ENCODE results near the gene IKBKE.

IKBKE gene

DNA sequence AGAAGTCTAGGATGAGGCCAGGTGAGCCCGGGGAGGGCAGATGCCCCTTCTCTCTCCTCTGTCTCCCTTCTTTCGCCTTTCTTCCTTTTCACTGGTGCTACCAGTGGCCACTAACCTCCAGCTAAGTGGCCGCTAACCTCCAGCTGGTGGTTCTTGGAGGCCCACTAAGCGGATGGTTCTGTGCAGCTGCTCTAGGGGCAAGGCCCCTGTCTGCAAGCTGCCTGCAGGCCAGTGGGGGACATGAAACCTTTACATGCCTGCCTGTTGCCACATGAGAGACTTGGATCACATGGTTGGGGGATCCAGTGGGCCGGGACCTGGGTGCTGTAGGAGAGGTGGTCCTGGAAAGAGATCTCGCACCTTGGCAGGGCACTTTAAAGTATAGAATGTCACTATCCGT, 17.7 kb downstream of the IKBKE start:
- Histone ChIP-seq H3K4me3 (ENCODE audit: low read depth, low read length) (no peak overlapping the region), H3K36me3 (ENCODE audit: control insufficient read depth in 2 of 2, insufficient read depth in 1 of 2, low read length in 2 of 2) (peaks cover 0 to 13% of the 10 kb centered on the region in 2 experiments; a peak in 1 of 3 replicates), H3K4me1 (ENCODE audit: control insufficient read depth, insufficient read depth, low read length) (no peaks in the 10 kb centered on the region), H3K27ac (ENCODE audit: extremely low read depth, low read depth, low read length) (no peak overlapping the region), H3K9me3 (ENCODE audit: control insufficient read depth, insufficient read depth, low read depth, low read length) (no peaks in the 10 kb centered on the region)
- ChIA-PET POLR2A (no interaction called here), CTCF (interaction anchor here (0.8 to 6.8 kb wide), 4 partner anchors 9 to 494 kb away, joined by 3 to 115 read pairs (median 20); no protein-coding TSS in a partner anchor)
- no peak for TF ChIP-seq HOXA7 (CRISPR knock-in tag; IDR thresholded peaks at IDR 0.05; ENCODE audit: borderline replicate concordance)
- TF ChIP-seq ZNF394 (tag by site-specific recombination; IDR thresholded peaks at IDR 0.05; ENCODE audit: borderline replicate concordance) = no peak
- TF ChIP-seq SETDB1 (IDR thresholded peaks at IDR 0.05; ENCODE audit: insufficient read length, low read length) = no peak
- no peak for TF ChIP-seq ZNF274 (IDR thresholded peaks at IDR 0.05; ENCODE audit: low read length)
- no peak for TF ChIP-seq ZNF274 (tag by site-specific recombination; IDR thresholded peaks at IDR 0.05; ENCODE audit: borderline replicate concordance)
- TF ChIP-seq IKZF3 (tag by site-specific recombination; IDR thresholded peaks at IDR 0.05) = no peak
- no peak for TF ChIP-seq ZNF747 (tag by site-specific recombination; IDR thresholded peaks at IDR 0.05)
- TF ChIP-seq, protein P1, sequence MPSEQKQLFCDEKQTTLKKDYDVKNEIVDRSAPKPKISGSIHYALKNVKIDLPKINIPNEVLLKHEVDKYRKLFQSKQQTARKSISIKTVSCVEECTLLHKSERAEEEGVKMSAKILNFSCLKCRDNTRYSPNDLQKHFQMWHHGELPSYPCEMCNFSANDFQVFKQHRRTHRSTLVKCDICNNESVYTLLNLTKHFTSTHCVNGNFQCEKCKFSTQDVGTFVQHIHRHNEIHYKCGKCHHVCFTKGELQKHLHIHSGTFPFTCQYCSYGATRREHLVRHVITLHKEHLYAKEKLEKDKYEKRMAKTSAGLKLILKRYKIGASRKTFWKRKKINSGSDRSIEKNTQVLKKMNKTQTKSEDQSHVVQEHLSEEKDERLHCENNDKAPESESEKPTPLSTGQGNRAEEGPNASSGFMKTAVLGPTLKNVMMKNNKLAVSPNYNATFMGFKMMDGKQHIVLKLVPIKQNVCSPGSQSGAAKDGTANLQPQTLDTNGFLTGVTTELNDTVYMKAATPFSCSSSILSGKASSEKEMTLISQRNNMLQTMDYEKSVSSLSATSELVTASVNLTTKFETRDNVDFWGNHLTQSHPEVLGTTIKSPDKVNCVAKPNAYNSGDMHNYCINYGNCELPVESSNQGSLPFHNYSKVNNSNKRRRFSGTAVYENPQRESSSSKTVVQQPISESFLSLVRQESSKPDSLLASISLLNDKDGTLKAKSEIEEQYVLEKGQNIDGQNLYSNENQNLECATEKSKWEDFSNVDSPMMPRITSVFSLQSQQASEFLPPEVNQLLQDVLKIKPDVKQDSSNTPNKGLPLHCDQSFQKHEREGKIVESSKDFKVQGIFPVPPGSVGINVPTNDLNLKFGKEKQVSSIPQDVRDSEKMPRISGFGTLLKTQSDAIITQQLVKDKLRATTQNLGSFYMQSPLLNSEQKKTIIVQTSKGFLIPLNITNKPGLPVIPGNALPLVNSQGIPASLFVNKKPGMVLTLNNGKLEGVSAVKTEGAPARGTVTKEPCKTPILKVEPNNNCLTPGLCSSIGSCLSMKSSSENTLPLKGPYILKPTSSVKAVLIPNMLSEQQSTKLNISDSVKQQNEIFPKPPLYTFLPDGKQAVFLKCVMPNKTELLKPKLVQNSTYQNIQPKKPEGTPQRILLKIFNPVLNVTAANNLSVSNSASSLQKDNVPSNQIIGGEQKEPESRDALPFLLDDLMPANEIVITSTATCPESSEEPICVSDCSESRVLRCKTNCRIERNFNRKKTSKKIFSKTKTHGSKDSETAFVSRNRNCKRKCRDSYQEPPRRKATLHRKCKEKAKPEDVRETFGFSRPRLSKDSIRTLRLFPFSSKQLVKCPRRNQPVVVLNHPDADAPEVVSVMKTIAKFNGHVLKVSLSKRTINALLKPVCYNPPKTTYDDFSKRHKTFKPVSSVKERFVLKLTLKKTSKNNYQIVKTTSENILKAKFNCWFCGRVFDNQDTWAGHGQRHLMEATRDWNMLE (tag by site-specific recombination; conservative IDR thresholded peaks at IDR 0.05; ENCODE audit: low read depth) = no peak
- no peak for TF ChIP-seq GFI1B (tag by site-specific recombination; IDR thresholded peaks at IDR 0.05)
- TF ChIP-seq, protein P2, sequence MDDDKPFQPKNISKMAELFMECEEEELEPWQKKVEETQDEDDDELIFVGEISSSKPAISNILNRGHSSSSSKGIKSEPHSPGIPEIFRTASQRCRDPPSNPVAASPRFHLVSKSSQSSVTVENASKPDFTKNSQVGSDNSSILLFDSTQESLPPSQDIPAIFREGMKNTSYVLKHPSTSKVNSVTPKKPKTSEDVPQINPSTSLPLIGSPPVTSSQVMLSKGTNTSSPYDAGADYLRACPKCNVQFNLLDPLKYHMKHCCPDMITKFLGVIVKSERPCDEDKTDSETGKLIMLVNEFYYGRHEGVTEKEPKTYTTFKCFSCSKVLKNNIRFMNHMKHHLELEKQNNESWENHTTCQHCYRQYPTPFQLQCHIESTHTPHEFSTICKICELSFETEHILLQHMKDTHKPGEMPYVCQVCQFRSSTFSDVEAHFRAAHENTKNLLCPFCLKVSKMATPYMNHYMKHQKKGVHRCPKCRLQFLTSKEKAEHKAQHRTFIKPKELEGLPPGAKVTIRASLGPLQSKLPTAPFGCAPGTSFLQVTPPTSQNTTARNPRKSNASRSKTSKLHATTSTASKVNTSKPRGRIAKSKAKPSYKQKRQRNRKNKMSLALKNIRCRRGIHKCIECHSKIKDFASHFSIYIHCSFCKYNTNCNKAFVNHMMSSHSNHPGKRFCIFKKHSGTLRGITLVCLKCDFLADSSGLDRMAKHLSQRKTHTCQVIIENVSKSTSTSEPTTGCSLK (tag by site-specific recombination; IDR thresholded peaks at IDR 0.05) = no peak
- no peak for TF ChIP-seq ZSCAN30 (tag by site-specific recombination; IDR thresholded peaks at IDR 0.05)
- no peak for TF ChIP-seq ZNF433 (tag by site-specific recombination; IDR thresholded peaks at IDR 0.05; ENCODE audit: low read depth)
- no peak for TF ChIP-seq ZNF175 (tag by site-specific recombination; IDR thresholded peaks at IDR 0.05)
- no peak for TF ChIP-seq ZBTB21 (tag by site-specific recombination; IDR thresholded peaks at IDR 0.05)
- no peak for TF ChIP-seq MZF1 (tag by site-specific recombination; IDR thresholded peaks at IDR 0.05; ENCODE audit: borderline replicate concordance)
- TF ChIP-seq ZNF670 (tag by site-specific recombination; IDR thresholded peaks at IDR 0.05; ENCODE audit: low read depth) = no peak
- TF ChIP-seq KLF16 (tag by site-specific recombination; IDR thresholded peaks at IDR 0.05) = no peak
- TF ChIP-seq, protein P3, sequence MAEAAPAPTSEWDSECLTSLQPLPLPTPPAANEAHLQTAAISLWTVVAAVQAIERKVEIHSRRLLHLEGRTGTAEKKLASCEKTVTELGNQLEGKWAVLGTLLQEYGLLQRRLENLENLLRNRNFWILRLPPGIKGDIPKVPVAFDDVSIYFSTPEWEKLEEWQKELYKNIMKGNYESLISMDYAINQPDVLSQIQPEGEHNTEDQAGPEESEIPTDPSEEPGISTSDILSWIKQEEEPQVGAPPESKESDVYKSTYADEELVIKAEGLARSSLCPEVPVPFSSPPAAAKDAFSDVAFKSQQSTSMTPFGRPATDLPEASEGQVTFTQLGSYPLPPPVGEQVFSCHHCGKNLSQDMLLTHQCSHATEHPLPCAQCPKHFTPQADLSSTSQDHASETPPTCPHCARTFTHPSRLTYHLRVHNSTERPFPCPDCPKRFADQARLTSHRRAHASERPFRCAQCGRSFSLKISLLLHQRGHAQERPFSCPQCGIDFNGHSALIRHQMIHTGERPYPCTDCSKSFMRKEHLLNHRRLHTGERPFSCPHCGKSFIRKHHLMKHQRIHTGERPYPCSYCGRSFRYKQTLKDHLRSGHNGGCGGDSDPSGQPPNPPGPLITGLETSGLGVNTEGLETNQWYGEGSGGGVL (tag by site-specific recombination; IDR thresholded peaks at IDR 0.05) = no peak
